Left hindlimb (tissue), 1 donor: ENCODE data around the gene R3HDML.
"Not testable (repeated sequence)": the region's sequence is repeated elsewhere in the genome, so short reads cannot be mapped to it uniquely, and the experiment has no call there.

Source experiments
- DNase-seq: peaks from one replicate; pipeline ENCODE4 v3.0.0-alpha.2; 2018

R3HDML gene

GRCh38 chr20:44331201-44331600 lies 5.6 kb upstream of the R3HDML start:
- no peak for DNase-seq

GRCh38 chr20:44334306-44334705 lies 2.5 kb upstream of the R3HDML start:
- DNase-seq, result no peak

- no peak for DNase-seq
These were observed 2.1 kb upstream of the R3HDML start for GRCh38 chr20:44334709-44335108.

GRCh38 chr20:44335675-44336074 lies 1.2 kb upstream of the R3HDML start:
- DNase-seq, result no peak

GRCh38 chr20:44336086-44336485 lies 757 bp upstream of the R3HDML start:
- no peak for DNase-seq

GRCh38 chr20:44342248-44342647 lies 5.4 kb downstream of the R3HDML start:
- no peak for DNase-seq

- no peak for DNase-seq
These were observed 6.4 kb downstream of the R3HDML start for GRCh38 chr20:44343162-44343675.

- no peak for DNase-seq
These were observed 7.9 kb downstream of the R3HDML start for GRCh38 chr20:44344723-44345122.

GRCh38 chr20:44345147-44345546 lies 8.3 kb downstream of the R3HDML start:
- no peak for DNase-seq

GRCh38 chr20:44345941-44346340 lies 9.1 kb downstream of the R3HDML start:
- DNase-seq, result not testable (repeated sequence)

GRCh38 chr20:44348168-44348659 lies 11.4 kb downstream of the R3HDML start:
- DNase-seq, result no peak

- no peak for DNase-seq
These were observed 12.5 kb downstream of the R3HDML start for GRCh38 chr20:44349349-44349748.

GRCh38 chr20:44350567-44350966 lies 13.7 kb downstream of the R3HDML start:
- DNase-seq, result no peak

- no peak for DNase-seq
These were observed 18.2 kb downstream of the R3HDML start for GRCh38 chr20:44354979-44355497.

- no peak for DNase-seq
These were observed 18.9 kb downstream of the R3HDML start, which contains the start of gene HNF4A for GRCh38 chr20:44355498-44356352. Gene HNF4A, plus strand, starts transcription at chr20:44355699. Its CDS starts 106 bp downstream, at chr20:44355805.

GRCh38 chr20:44356353-44356723 lies 19.5 kb downstream of the R3HDML start:
- DNase-seq, result no peak

- DNase-seq, result no peak
These were observed 20.2 kb downstream of the R3HDML start for GRCh38 chr20:44357020-44357419.

- DNase-seq, result no peak
These were observed 20.8 kb downstream of the R3HDML start for GRCh38 chr20:44357555-44358125.

GRCh38 chr20:44358776-44359175 lies 21.9 kb downstream of the R3HDML start:
- no peak for DNase-seq

- DNase-seq, result no peak
These were observed 23.4 kb downstream of the R3HDML start for GRCh38 chr20:44360221-44360620.

GRCh38 chr20:44361021-44361420 lies 24.2 kb downstream of the R3HDML start:
- no peak for DNase-seq

GRCh38 chr20:44362466-44362940 lies 25.7 kb downstream of the R3HDML start:
- DNase-seq, result no peak

- no peak for DNase-seq
These were observed 27.2 kb downstream of the R3HDML start for GRCh38 chr20:44364068-44364467.

GRCh38 chr20:44364780-44365179 lies 27.9 kb downstream of the R3HDML start:
- no peak for DNase-seq
